Astrocyte (in vitro differentiated cells and primary cell): Measurements from ENCODE around the gene MYL3. TPM values are rescaled to one million over a fixed set of nuclear protein-coding genes. Genes with fewer than 3 reads are reported as not detected.

ENCODE experiments used
- DNase-seq: peaks from one replicate; pipeline ENCODE4 v3.0.0-alpha.2; 2010; ENCODE audit warnings: low read depth
- FAIRE-seq: peaks from 2 replicates; lab custom pipeline; 2011; peaks lifted over from hg19 to GRCh38; lab: Jason Lieb, UNC
- H2AFZ ChIP-seq: 2 replicates; pipeline ENCODE4 v1.6.0; 2012; ENCODE audit warnings: low read depth, low read length, inconsistent platforms
- H3K27ac ChIP-seq: 2 replicates; pipeline ENCODE4 v1.5.1; 2011; ENCODE audit warnings: low read depth, low read length, inconsistent platforms
- H3K27me3 ChIP-seq: 2 replicates; pipeline ENCODE4 v1.6.0; 2011; ENCODE audit warnings: low read length, inconsistent platforms; ENCODE audit not compliant: insufficient read depth
- H3K36me3 ChIP-seq: 2 replicates; pipeline ENCODE4 v1.5.1; 2011; ENCODE audit warnings: low read length, inconsistent platforms; ENCODE audit not compliant: insufficient read depth
- H3K4me1 ChIP-seq: 2 replicates; pipeline ENCODE4 v1.5.1; 2011; ENCODE audit warnings: low read length, inconsistent platforms; ENCODE audit not compliant: insufficient read depth
- H3K4me2 ChIP-seq: 2 replicates; pipeline ENCODE4 v1.6.0; 2012; ENCODE audit warnings: low read length, inconsistent platforms
- H3K4me3 ChIP-seq: 2 replicates; pipeline ENCODE4 v1.5.1; 2011; ENCODE audit warnings: low read depth, mild to moderate bottlenecking, low read length, inconsistent platforms; ENCODE audit not compliant: insufficient read depth
- H3K79me2 ChIP-seq: 2 replicates; pipeline ENCODE4 v1.6.0; 2012; ENCODE audit warnings: mild to moderate bottlenecking, low read length, inconsistent platforms; ENCODE audit not compliant: insufficient read depth
- H3K9ac ChIP-seq: 2 replicates; pipeline ENCODE4 v1.6.0; 2012; ENCODE audit warnings: mild to moderate bottlenecking, low read length, inconsistent platforms
- H3K9me3 ChIP-seq: 2 replicates; pipeline ENCODE4 v1.5.1; 2012; ENCODE audit warnings: low read depth, mild to moderate bottlenecking, low read length, inconsistent platforms; ENCODE audit not compliant: insufficient read depth
- H4K20me1 ChIP-seq: 2 replicates; pipeline ENCODE4 v1.6.0; 2012; ENCODE audit warnings: low read length, inconsistent platforms; ENCODE audit not compliant: insufficient read depth
- H3K27ac Mint-ChIP-seq: one replicate; pipeline ENCODE4 v1.8.0; 2021; ENCODE audit warnings: mild to moderate bottlenecking, mixed read lengths; ENCODE audit not compliant: unreplicated experiment
- H3K27me3 Mint-ChIP-seq: one replicate; pipeline ENCODE4 v1.8.0; 2021; ENCODE audit warnings: low read depth, mixed read lengths; ENCODE audit not compliant: unreplicated experiment
- H3K36me3 Mint-ChIP-seq: one replicate; pipeline ENCODE4 v1.8.0; 2021; ENCODE audit warnings: low read depth, mixed read lengths; ENCODE audit not compliant: unreplicated experiment
- H3K4me1 Mint-ChIP-seq: one replicate; pipeline ENCODE4 v1.8.0; 2021; ENCODE audit warnings: low read depth, mixed read lengths; ENCODE audit not compliant: unreplicated experiment
- H3K4me3 Mint-ChIP-seq: one replicate; pipeline ENCODE4 v1.8.0; 2021; ENCODE audit warnings: mild to moderate bottlenecking, moderate library complexity, mixed read lengths; ENCODE audit not compliant: unreplicated experiment
- H3K9me3 Mint-ChIP-seq: one replicate; pipeline ENCODE4 v1.8.0; 2021; ENCODE audit warnings: mild to moderate bottlenecking, mixed read lengths; ENCODE audit not compliant: unreplicated experiment
- CTCF ChIP-seq: IDR thresholded peaks from 2 replicates; pipeline ENCODE4 v1.5.1; 2011; ENCODE audit warnings: low read depth, mild to moderate bottlenecking, inconsistent platforms, low read length, moderate library complexity; ENCODE audit not compliant: insufficient read depth
- EZH2 ChIP-seq: IDR thresholded peaks from 2 replicates; pipeline ENCODE4 v1.6.1; 2012; ENCODE audit warnings: mild to moderate bottlenecking, low read length, inconsistent platforms; ENCODE audit not compliant: insufficient read depth
- total RNA-seq: library from RNA; stranded (reverse); gene quantifications from 2 replicates; pipeline ENCODE4 v1.2.1, GENCODE V29; 2021

MYL3 gene
- total RNA-seq, 1 donor from 2014 or later: 0.89 TPM

- H3K4me3 Mint-ChIP-seq: no peak overlapping the region
- Histone ChIP-seq H3K9me3 (no peaks in the 10 kb centered on the region), H2AFZ (no peak overlapping the region), H3K4me1 (peaks cover 21% of the 10 kb centered on the region), H3K36me3 (no peaks in the 10 kb centered on the region), H3K27me3 (no peaks in the 10 kb centered on the region), H3K4me3 (no peak overlapping the region), H3K9ac (no peak overlapping the region), H3K4me2 (no peak overlapping the region), H4K20me1 (no peaks in the 10 kb centered on the region), H3K79me2 (no peaks in the 10 kb centered on the region), H3K27ac (no peak overlapping the region)
- FAIRE-seq (no peak), DNase-seq (no peak)
- no peaks in the 10 kb centered on the region for H3K36me3 Mint-ChIP-seq
- peaks cover 24% of the 10 kb centered on the region for H3K27me3 Mint-ChIP-seq
- no peak for TF ChIP-seq EZH2
- no peak for TF ChIP-seq CTCF
- no peaks in the 10 kb centered on the region for H3K4me1 Mint-ChIP-seq
- no peak overlapping the region for H3K27ac Mint-ChIP-seq
- no peaks in the 10 kb centered on the region for H3K9me3 Mint-ChIP-seq
Measured at GRCh38 chr3:46904303-46905212, 41.3 kb upstream of the MYL3 start.

DNA sequence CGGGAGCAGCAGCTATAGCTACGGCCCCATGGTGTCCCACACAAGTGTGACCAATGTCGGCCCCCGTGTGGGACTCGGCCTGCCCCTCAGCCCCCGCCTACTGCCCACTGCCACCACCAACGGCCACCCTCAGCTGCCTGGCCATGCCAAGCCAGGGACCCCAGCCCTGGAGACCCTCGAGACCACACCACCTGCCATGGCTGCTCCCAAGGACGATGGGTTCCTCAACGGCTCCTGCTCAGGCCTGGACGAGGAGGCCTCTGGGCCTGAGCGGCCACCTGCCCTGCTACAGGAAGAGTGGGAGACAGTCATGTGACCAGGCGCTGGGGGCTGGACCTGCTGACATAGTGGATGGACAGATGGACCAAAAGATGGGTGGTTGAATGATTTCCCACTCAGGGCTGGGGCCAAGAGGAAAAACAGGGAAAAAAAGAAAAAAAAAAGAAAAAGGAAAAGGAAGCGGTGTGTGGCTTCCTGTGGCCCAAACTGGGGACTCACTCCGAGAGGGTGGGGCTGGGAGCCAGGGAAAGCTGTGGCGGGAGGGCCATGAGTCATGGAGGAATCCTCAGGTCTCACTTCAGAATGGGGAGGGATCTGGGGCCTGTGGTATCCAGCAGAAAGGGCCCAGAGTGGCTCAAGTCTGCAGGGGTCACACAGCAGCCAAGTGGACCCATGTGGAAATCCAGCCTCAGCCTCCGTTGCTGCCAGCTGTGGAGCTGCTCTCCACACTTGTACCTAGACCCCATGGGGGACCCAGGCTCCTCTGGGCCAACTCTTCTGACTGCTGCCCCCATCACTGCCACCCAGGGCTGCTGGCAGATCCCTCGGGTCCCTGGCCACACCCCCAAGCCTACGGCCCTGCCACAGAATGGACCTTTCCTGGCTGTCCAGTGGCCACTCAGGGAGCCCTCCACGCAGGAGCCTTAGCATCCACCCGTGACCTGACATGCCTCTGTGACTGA lies 40.4 kb upstream of the MYL3 start:
- H3K9ac ChIP-seq: no peak overlapping the region
- no peaks in the 10 kb centered on the region for H4K20me1 ChIP-seq
- no peaks in the 10 kb centered on the region for H3K9me3 ChIP-seq
- no peaks in the 10 kb centered on the region for H3K79me2 ChIP-seq
- H2AFZ ChIP-seq: no peak overlapping the region
- Mint-ChIP-seq H3K4me1 (no peaks in the 10 kb centered on the region), H3K4me3 (no peak overlapping the region), H3K27ac (no peak overlapping the region), H3K36me3 (no peaks in the 10 kb centered on the region), H3K9me3 (no peaks in the 10 kb centered on the region), H3K27me3 (peaks cover 29% of the 10 kb centered on the region)
- H3K27ac ChIP-seq: no peak overlapping the region
- H3K36me3 ChIP-seq: no peaks in the 10 kb centered on the region
- DNase-seq (peak; percentile 41), FAIRE-seq (no peak)
- TF ChIP-seq CTCF: no peak
- TF ChIP-seq EZH2: no peak
- H3K4me2 ChIP-seq: peak overlapping the region; percentile 1
- no peaks in the 10 kb centered on the region for H3K27me3 ChIP-seq
- peaks cover 11% of the 10 kb centered on the region for H3K4me1 ChIP-seq
- H3K4me3 ChIP-seq: no peak overlapping the region
